ENCODE results near the gene CDON.

GRCh38 chr11:125931116-125931515 lies 131.6 kb downstream of the CDON start:
- no peak for TF ChIP-seq POLR2A (IDR thresholded peaks at IDR 0.05)
- TF ChIP-seq CTCF (IDR thresholded peaks at IDR 0.05): no peak
